SK-N-SH (cell line): ENCODE measurements around the gene NFE2L3. TPM values are rescaled to one million over a fixed set of nuclear protein-coding genes. Genes with fewer than 3 reads are reported as not detected.

Source experiments
- CTCF ChIA-PET: fragments of 300-600, 350-600 bp; formaldehyde crosslinking; extraction: SDS; loops from one replicate; lab custom pipeline; 2021; lab: Yijun Ruan, JAX
- POLR2A ChIA-PET: fragments of 350-600 bp; sonication (Branson Sonifier 250); formaldehyde crosslinking; extraction: SDS; loops from one replicate; lab custom pipeline; 2020; ENCODE audit warnings: antibody characterized with exemption, inconsistent platforms; lab: Yijun Ruan, JAX
- DNase-seq: peaks from one replicate; pipeline ENCODE4 v3.0.0; 2012
- H2AFZ ChIP-seq: fragments of 200-600 bp; sonication (generic); 2 replicates; pipeline ENCODE4 v1.8.1; 2016; ENCODE audit warnings: antibody characterized with exemption, mild to moderate bottlenecking, low read depth
- H3F3A ChIP-seq: fragments of 200-600 bp; sonication (generic); replicated peaks from 2 replicates; pipeline ENCODE3; 2016; ENCODE audit warnings: antibody characterized with exemption, mild to moderate bottlenecking; ENCODE audit not compliant: insufficient read depth
- H3K27ac ChIP-seq, 2 experiments: fragments of 200-500 bp in 1 of 2; fragments of 200-600 bp in 1 of 2; sonication (Bioruptor generic) in 1 of 2; sonication (generic), shearing (Covaris generic) in 1 of 2; 2 replicates each; pipeline versions ENCODE4 v1.5.1 to v1.6.1; 2014 to 2016; ENCODE audit warnings: low read depth in 2 of 2, inconsistent platforms in 1 of 2, low read length in 1 of 2, mild to moderate bottlenecking in 1 of 2, mixed read lengths in 1 of 2
- H3K27me3 ChIP-seq: fragments of 200-600 bp; sonication (generic), shearing (Covaris generic); 2 replicates; pipeline ENCODE4 v1.6.1; 2016; ENCODE audit warnings: mixed run types; ENCODE audit not compliant: insufficient read depth
- H3K36me3 ChIP-seq, 2 experiments: fragments of 200-500 bp in 1 of 2; fragments of 200-600 bp in 1 of 2; sonication (Bioruptor generic) in 1 of 2; sonication (generic) in 1 of 2; replicated peaks in 1 of 2; 2 replicates each; pipeline versions ENCODE3 to v1.5.1; 2014 to 2016; ENCODE audit warnings: low read length in 1 of 2, mild to moderate bottlenecking in 1 of 2; ENCODE audit not compliant: insufficient read depth in 2 of 2, control insufficient read depth in 1 of 2
- H3K4me1 ChIP-seq, 2 experiments: fragments of 200-500 bp in 1 of 2; fragments of 200-600 bp in 1 of 2; sonication (Bioruptor generic) in 1 of 2; sonication (generic), shearing (Covaris generic) in 1 of 2; 2 replicates each; pipeline versions ENCODE4 v1.5.1 to v1.6.1; 2014 to 2016; ENCODE audit warnings: low read depth in 1 of 2, low read length in 1 of 2, mixed run types in 1 of 2; ENCODE audit not compliant: insufficient read depth in 2 of 2, control insufficient read depth in 1 of 2
- H3K4me2 ChIP-seq: fragments of 200-600 bp; sonication (generic), shearing (Covaris generic); 2 replicates; pipeline ENCODE4 v1.6.1; 2017; ENCODE audit warnings: mixed run types
- H3K4me3 ChIP-seq, 2 experiments: fragments of 200-500 bp in 1 of 2; fragments of 200-600 bp in 1 of 2; sonication (Bioruptor generic) in 1 of 2; sonication (generic), shearing (Covaris generic) in 1 of 2; 2 replicates each; pipeline versions ENCODE4 v1.5.1 to v1.8.1; 2014 to 2016; ENCODE audit warnings: low read depth in 2 of 2, inconsistent platforms in 1 of 2, low read length in 1 of 2, mild to moderate bottlenecking in 1 of 2, mixed read lengths in 1 of 2, moderate library complexity in 1 of 2
- H3K79me2 ChIP-seq: fragments of 200-600 bp; sonication (generic); 2 replicates; pipeline ENCODE4 v1.8.1; 2017; ENCODE audit warnings: mild to moderate bottlenecking; ENCODE audit not compliant: insufficient read depth
- H3K9ac ChIP-seq: fragments of 200-600 bp; sonication (generic); 2 replicates; pipeline ENCODE4 v1.6.1; 2017; ENCODE audit warnings: mixed run types
- H3K9me2 ChIP-seq: fragments of 200-600 bp; sonication (generic); 2 replicates; pipeline ENCODE4 v1.6.1; 2017; ENCODE audit warnings: mixed run types
- H3K9me3 ChIP-seq: fragments of 200-600 bp; sonication (generic); 2 replicates; pipeline ENCODE4 v1.6.1; 2017; ENCODE audit warnings: mixed run types, mild to moderate bottlenecking, moderate library complexity
- H4K20me1 ChIP-seq: fragments of 200-600 bp; sonication (generic); 2 replicates; pipeline ENCODE4 v1.6.1; 2017; ENCODE audit warnings: mild to moderate bottlenecking, mixed run types; ENCODE audit not compliant: insufficient read depth
- CHD2 ChIP-seq: fragments of 150-350 bp; IDR thresholded peaks from 2 replicates; pipeline ENCODE4 v1.6.1; 2018; ENCODE audit warnings: low read length; ENCODE audit not compliant: partially characterized antibody
- EP300 ChIP-seq, 2 experiments: IDR thresholded peaks; 2 replicates each; pipeline versions ENCODE4 v1.4.0 to v1.6.1; 2012; ENCODE audit warnings: borderline replicate concordance in 1 of 2, low read depth in 1 of 2, low read length in 1 of 2
- EZH2phosphoT487 ChIP-seq: fragments of 200-600 bp; sonication (generic); IDR thresholded peaks from 2 replicates; pipeline ENCODE4 v1.6.1; 2017; ENCODE audit warnings: low read depth, mixed run types, mild to moderate bottlenecking, antibody characterized with exemption, moderate library complexity, borderline replicate concordance
- FOSL2 ChIP-seq: IDR thresholded peaks from 2 replicates; pipeline ENCODE4 v1.4.0; 2012; ENCODE audit warnings: low read depth, mild to moderate bottlenecking, moderate library complexity, borderline replicate concordance
- FOXM1 ChIP-seq: IDR thresholded peaks from 2 replicates; pipeline ENCODE4 v1.4.0; 2012; ENCODE audit warnings: low read depth, mild to moderate bottlenecking
- GATA2 ChIP-seq: sonication (generic); formaldehyde crosslinking; IDR thresholded peaks from 2 replicates; pipeline ENCODE4 v1.5.0; 2020; ENCODE audit warnings: mild to moderate bottlenecking, missing genetic modification reagents
- JUND ChIP-seq: IDR thresholded peaks from 2 replicates; pipeline ENCODE4 v1.4.0; 2012
- NFIC ChIP-seq: IDR thresholded peaks from 2 replicates; pipeline ENCODE4 v1.4.0; 2012; ENCODE audit warnings: borderline replicate concordance
- NRF1 ChIP-seq: IDR thresholded peaks from 2 replicates; pipeline ENCODE4 v1.6.1; 2012; ENCODE audit warnings: low read depth, mild to moderate bottlenecking, low read length
- RAD21 ChIP-seq: IDR thresholded peaks from 2 replicates; pipeline ENCODE4 v1.6.1; 2012; ENCODE audit warnings: mild to moderate bottlenecking, low read length
- RXRA ChIP-seq: IDR thresholded peaks from 2 replicates; pipeline ENCODE4 v1.4.0; 2012; ENCODE audit warnings: low read depth, mild to moderate bottlenecking, borderline replicate concordance
- SIN3A ChIP-seq: IDR thresholded peaks from 2 replicates; pipeline ENCODE4 v1.6.1; 2012; ENCODE audit warnings: low read depth, mild to moderate bottlenecking, low read length, moderate library complexity, borderline replicate concordance
- SMC3 ChIP-seq: IDR thresholded peaks from 2 replicates; pipeline ENCODE4 v1.6.1; 2012; ENCODE audit warnings: low read depth, low read length, improper control_type of control experiment
- TCF12 ChIP-seq: IDR thresholded peaks from 2 replicates; pipeline ENCODE4 v1.4.0; 2012
- WGBS: methylation state at CpG from one replicate; pipeline ENCODE4 v1.1.6; 2017; ENCODE audit warnings: low lambda C conversion rate; 5-methylcytosine and 5-hydroxymethylcytosine counted together
- polyA plus RNA-seq, 3 experiments: library from polyadenylated mRNA; depleted of rRNA; stranded (reverse); fragments of >200 nt; gene quantifications; 2 replicates each; pipeline ENCODE4 v1.2.3, GENCODE V29; 2012
- TF ChIP-seq, protein P1 (sequence below): IDR thresholded peaks from 2 replicates; pipeline ENCODE4 v1.6.1; 2012; ENCODE audit warnings: mild to moderate bottlenecking, low read depth, low read length, moderate library complexity
- TF ChIP-seq, protein P2 (sequence below): IDR thresholded peaks from 2 replicates; pipeline ENCODE4 v1.4.0; 2012; ENCODE audit warnings: low read depth, borderline replicate concordance
- TF ChIP-seq, protein P3 (sequence below): fragments of 150-350 bp; IDR thresholded peaks from 2 replicates; pipeline ENCODE4 v1.6.1; 2017; ENCODE audit warnings: antibody characterized with exemption, low read length, low read depth, borderline replicate concordance

NFE2L3 gene
- polyA plus RNA-seq, 1 of the 3 experiments (the other 2 are of a cell fraction), result 36.1 TPM

DNA sequence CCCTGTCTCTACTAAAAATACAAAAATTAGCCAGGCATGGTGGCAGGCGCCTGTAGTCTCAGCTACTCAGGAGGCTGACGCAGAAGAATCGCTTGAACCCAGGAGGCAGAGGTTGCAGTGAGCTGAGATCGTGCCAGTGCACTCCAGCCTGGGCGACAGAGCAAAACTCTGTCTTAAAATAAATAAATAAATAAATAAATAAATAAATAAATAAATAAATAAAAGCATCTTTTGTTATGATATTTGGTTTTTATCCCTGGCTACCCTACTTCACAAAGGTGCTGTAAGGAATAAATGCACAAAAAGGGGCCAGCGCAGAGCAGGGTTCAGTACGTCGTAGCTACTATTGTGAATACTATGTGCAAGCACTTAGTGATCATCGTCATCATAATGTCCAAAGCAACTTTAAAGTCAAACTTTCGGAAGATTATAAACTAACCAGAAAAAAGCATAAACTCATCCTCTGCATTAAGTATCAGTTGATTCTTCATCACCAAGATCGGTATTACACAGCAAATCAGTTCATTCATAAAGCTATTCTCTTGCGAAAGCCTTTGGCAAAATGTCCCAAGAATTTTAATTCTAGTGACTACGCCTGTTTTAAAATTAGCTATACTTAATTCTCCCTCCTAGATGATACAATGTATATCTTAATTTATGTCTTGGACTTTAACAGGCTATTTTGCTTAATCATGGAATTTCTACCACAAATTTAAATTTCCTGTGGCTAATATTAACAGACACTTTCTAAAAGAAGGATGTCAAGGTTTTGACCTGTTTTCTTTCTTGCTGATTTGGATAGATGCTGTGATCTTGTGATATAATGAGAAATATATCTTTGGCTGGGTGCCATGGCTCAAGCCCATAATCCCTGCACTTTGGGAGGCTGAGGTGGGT, 7.6 kb upstream of the NFE2L3 start:
- H3F3A ChIP-seq, result no peaks in the 10 kb centered on the region
- no peak for TF ChIP-seq SMC3
- no peak for TF ChIP-seq JUND
- TF ChIP-seq, protein P1, sequence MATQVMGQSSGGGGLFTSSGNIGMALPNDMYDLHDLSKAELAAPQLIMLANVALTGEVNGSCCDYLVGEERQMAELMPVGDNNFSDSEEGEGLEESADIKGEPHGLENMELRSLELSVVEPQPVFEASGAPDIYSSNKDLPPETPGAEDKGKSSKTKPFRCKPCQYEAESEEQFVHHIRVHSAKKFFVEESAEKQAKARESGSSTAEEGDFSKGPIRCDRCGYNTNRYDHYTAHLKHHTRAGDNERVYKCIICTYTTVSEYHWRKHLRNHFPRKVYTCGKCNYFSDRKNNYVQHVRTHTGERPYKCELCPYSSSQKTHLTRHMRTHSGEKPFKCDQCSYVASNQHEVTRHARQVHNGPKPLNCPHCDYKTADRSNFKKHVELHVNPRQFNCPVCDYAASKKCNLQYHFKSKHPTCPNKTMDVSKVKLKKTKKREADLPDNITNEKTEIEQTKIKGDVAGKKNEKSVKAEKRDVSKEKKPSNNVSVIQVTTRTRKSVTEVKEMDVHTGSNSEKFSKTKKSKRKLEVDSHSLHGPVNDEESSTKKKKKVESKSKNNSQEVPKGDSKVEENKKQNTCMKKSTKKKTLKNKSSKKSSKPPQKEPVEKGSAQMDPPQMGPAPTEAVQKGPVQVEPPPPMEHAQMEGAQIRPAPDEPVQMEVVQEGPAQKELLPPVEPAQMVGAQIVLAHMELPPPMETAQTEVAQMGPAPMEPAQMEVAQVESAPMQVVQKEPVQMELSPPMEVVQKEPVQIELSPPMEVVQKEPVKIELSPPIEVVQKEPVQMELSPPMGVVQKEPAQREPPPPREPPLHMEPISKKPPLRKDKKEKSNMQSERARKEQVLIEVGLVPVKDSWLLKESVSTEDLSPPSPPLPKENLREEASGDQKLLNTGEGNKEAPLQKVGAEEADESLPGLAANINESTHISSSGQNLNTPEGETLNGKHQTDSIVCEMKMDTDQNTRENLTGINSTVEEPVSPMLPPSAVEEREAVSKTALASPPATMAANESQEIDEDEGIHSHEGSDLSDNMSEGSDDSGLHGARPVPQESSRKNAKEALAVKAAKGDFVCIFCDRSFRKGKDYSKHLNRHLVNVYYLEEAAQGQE, result no peak
- TF ChIP-seq, protein P2, sequence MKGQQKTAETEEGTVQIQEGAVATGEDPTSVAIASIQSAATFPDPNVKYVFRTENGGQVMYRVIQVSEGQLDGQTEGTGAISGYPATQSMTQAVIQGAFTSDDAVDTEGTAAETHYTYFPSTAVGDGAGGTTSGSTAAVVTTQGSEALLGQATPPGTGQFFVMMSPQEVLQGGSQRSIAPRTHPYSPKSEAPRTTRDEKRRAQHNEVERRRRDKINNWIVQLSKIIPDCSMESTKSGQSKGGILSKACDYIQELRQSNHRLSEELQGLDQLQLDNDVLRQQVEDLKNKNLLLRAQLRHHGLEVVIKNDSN, result no peak
- no peak for TF ChIP-seq RAD21
- TF ChIP-seq NFIC, result no peak
- no peak for TF ChIP-seq EP300 (IDR thresholded peaks at IDR 0.05; ENCODE audit: borderline replicate concordance in 1 of 2, low read depth in 1 of 2, low read length in 1 of 2)
- TF ChIP-seq SIN3A, result no peak
- no peak for TF ChIP-seq FOSL2
- no peak overlapping the region for H2AFZ ChIP-seq
- no peaks in the 10 kb centered on the region for H3K27me3 ChIP-seq
- H3K36me3 ChIP-seq, result no peaks in the 10 kb centered on the region
- CTCF ChIA-PET, result interaction anchor here (1.0 to 1.8 kb wide), 5 partner anchors 16 to 523 kb away, joined by 3 to 7 read pairs (median 4); no protein-coding TSS in a partner anchor
- no peaks in the 10 kb centered on the region; a peak in 1 of 4 replicates for H3K4me1 ChIP-seq
- no peaks in the 10 kb centered on the region for H3K79me2 ChIP-seq
- no peak overlapping the region for H3K4me3 ChIP-seq
- no peaks in the 10 kb centered on the region for H4K20me1 ChIP-seq
- H3K9me3 ChIP-seq, result no peaks in the 10 kb centered on the region
- H3K4me2 ChIP-seq, result no peak overlapping the region
- WGBS, result 85% methylated on average over 13 of the region's 13 CpGs
- H3K27ac ChIP-seq, result no peak overlapping the region
- H3K9me2 ChIP-seq, result no peaks in the 10 kb centered on the region
- POLR2A ChIA-PET, result no interaction called here
- DNase-seq, result no peak
- H3K9ac ChIP-seq, result no peak overlapping the region

DNA sequence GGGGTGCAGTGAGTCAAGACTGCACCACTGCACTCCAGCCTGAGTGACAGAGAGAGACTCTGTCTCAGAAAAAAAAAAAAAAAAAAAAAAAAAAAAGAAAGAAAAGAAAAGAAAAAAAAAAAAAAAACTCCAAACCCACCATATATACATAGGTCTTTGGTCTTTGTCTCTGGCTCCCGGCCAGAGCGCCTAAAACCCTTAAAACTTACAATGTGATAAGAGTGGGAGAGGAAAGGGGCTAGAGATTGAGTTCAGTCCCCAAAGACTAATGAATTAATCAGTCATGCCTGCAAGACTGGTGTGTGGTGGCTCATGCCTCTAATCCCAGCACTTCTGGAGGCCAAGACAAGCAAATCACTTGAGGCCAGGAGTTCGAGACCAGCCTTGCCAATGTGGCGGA, 6.8 kb upstream of the NFE2L3 start:
- 79% methylated on average over 4 of the region's 4 CpGs for WGBS
- H3K4me3 ChIP-seq, result no peak overlapping the region
- no peak overlapping the region for H2AFZ ChIP-seq
- ChIA-PET POLR2A (no interaction called here), CTCF (interaction anchor here (1.8 kb wide), 1 partner anchor 54 kb away, joined by 7 read pairs; no protein-coding TSS in a partner anchor)
- H4K20me1 ChIP-seq, result no peaks in the 10 kb centered on the region
- H3K9me3 ChIP-seq, result no peaks in the 10 kb centered on the region
- no peaks in the 10 kb centered on the region for H3K27me3 ChIP-seq
- no peak for DNase-seq
- H3K4me2 ChIP-seq, result no peak overlapping the region
- no peaks in the 10 kb centered on the region for H3K36me3 ChIP-seq
- no peaks in the 10 kb centered on the region; a peak in 1 of 4 replicates for H3K4me1 ChIP-seq
- no peaks in the 10 kb centered on the region for H3K79me2 ChIP-seq
- H3F3A ChIP-seq, result no peaks in the 10 kb centered on the region
- H3K9ac ChIP-seq, result no peak overlapping the region
- H3K9me2 ChIP-seq, result no peaks in the 10 kb centered on the region
- no peak overlapping the region for H3K27ac ChIP-seq
- TF ChIP-seq FOXM1 (no peak), RXRA (no peak), EZH2phosphoT487 (no peak), NRF1 (no peak), NFIC (no peak), GATA2 (no peak), CHD2 (no peak), TCF12 (no peak)
- TF ChIP-seq, protein P1, result no peak
- TF ChIP-seq, protein P3, sequence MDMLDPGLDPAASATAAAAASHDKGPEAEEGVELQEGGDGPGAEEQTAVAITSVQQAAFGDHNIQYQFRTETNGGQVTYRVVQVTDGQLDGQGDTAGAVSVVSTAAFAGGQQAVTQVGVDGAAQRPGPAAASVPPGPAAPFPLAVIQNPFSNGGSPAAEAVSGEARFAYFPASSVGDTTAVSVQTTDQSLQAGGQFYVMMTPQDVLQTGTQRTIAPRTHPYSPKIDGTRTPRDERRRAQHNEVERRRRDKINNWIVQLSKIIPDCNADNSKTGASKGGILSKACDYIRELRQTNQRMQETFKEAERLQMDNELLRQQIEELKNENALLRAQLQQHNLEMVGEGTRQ, result no peak
